Caco-2 (cell line): Measurements from ENCODE around the gene LRBA. TPM values are rescaled to one million over a fixed set of nuclear protein-coding genes. Genes with fewer than 3 reads are reported as not detected.
A peak's percentile ranks its signal among the peaks of the same experiment; 100 is the strongest.
"Not testable (repeated sequence)": the region's sequence is repeated elsewhere in the genome, so short reads cannot be mapped to it uniquely, and the experiment has no call there.

Source experiments
- Bru-seq: library from RNA; stranded (reverse); fragments of 400-500 nt; gene quantifications from one replicate; lab custom pipeline; 2021; lab: Mats Ljungman, UMichigan
- BruChase-seq, 2 experiments: library from RNA; stranded (reverse); fragments of 400-500 nt; gene quantifications; one replicate each; lab custom pipeline; 2021; lab: Mats Ljungman, UMichigan
- BruUV-seq: library from RNA; stranded (reverse); fragments of 400-500 nt; replicated peaks from 2 replicates; lab custom pipeline; 2021; lab: Mats Ljungman, UMichigan
- CTCF ChIA-PET: fragments of 300-600 bp; sonication (Branson Sonifier 250); formaldehyde crosslinking; loops from one replicate; lab custom pipeline; 2022; ENCODE audit warnings: antibody characterized with exemption; lab: Charles Lee
- POLR2A ChIA-PET: fragments of 300-600 bp; sonication (Branson Sonifier 250); formaldehyde crosslinking; loops from one replicate; lab custom pipeline; 2022; ENCODE audit warnings: antibody characterized with exemption; lab: Charles Lee
- DNase-seq, 2 experiments: peaks; one replicate each; pipeline versions ENCODE4 v3.0.0 to v3.0.0-alpha.2; 2020 to 2022
- H3K27me3 ChIP-seq: replicated peaks from 2 replicates; pipeline ENCODE4 v1.6.0; 2011; ENCODE audit warnings: low read length; ENCODE audit not compliant: control insufficient read depth, insufficient read depth
- H3K36me3 ChIP-seq: 2 replicates; pipeline ENCODE4 v1.5.1; 2011; ENCODE audit warnings: low read length; ENCODE audit not compliant: control insufficient read depth, insufficient read depth
- H3K4me1 ChIP-seq: fragments of 250-450 bp; sonication (Bioruptor Pico); 2 replicates; pipeline ENCODE4 v1.5.1; 2020; ENCODE audit warnings: mild to moderate bottlenecking
- H3K4me3 ChIP-seq: 2 replicates; pipeline ENCODE4 v1.5.1; 2011; ENCODE audit warnings: low read depth, mild to moderate bottlenecking, control low read depth, low read length
- H3K9me3 ChIP-seq: fragments of 250-450 bp; sonication (Bioruptor Pico); 2 replicates; pipeline ENCODE4 v1.5.1; 2020; ENCODE audit warnings: mild to moderate bottlenecking, moderate library complexity
- H3K27ac Mint-ChIP-seq: one replicate; pipeline ENCODE4 v1.8.0; 2022; ENCODE audit warnings: mixed read lengths; ENCODE audit not compliant: unreplicated experiment
- H3K27me3 Mint-ChIP-seq: one replicate; pipeline ENCODE4 v1.8.0; 2022; ENCODE audit warnings: mixed read lengths; ENCODE audit not compliant: insufficient read depth, unreplicated experiment
- H3K36me3 Mint-ChIP-seq: one replicate; pipeline ENCODE4 v1.8.0; 2022; ENCODE audit warnings: mild to moderate bottlenecking, mixed read lengths; ENCODE audit not compliant: insufficient read depth, unreplicated experiment
- H3K4me1 Mint-ChIP-seq: one replicate; pipeline ENCODE4 v1.8.0; 2022; ENCODE audit warnings: low read depth, mixed read lengths; ENCODE audit not compliant: unreplicated experiment
- H3K4me3 Mint-ChIP-seq: one replicate; pipeline ENCODE4 v1.8.0; 2022; ENCODE audit warnings: mild to moderate bottlenecking, moderate library complexity, mixed read lengths; ENCODE audit not compliant: unreplicated experiment
- H3K9me3 Mint-ChIP-seq: one replicate; pipeline ENCODE4 v1.8.0; 2022; ENCODE audit warnings: mixed read lengths; ENCODE audit not compliant: unreplicated experiment
- intact Hi-C: fragments of 100-400 bp; cut with micrococcal nuclease; formaldehyde crosslinking; loops from one replicate; pipeline ENCODE4 v1.10.0; 2022; ENCODE audit not compliant: unreplicated experiment
- long read RNA-seq: library from polyadenylated mRNA; stranded (forward); transcript quantifications from one replicate; pipeline ENCODE4 v2.0.0, GENCODE V29; 2022
- total RNA-seq: library from RNA; stranded (reverse); gene quantifications from 2 replicates; pipeline ENCODE4 v1.2.3, GENCODE V29; 2022
- TF ChIP-seq, protein P1 (sequence below), 2 experiments: fragments of 200-600 bp in 1 of 2; IDR thresholded peaks; 1 replicate in 1 of 2; 2 replicates in 1 of 2; pipeline versions ENCODE4 v1.5.1 to v1.8.0; 2011 to 2022; ENCODE audit warnings: antibody characterized with exemption in 1 of 2, control low read depth in 1 of 2, inconsistent platforms in 1 of 2, low read depth in 1 of 2, low read length in 1 of 2, mild to moderate bottlenecking in 1 of 2, moderate library complexity in 1 of 2; ENCODE audit not compliant: insufficient read depth in 1 of 2, severe bottlenecking in 1 of 2, unreplicated experiment in 1 of 2

Gene LRBA, protein sequence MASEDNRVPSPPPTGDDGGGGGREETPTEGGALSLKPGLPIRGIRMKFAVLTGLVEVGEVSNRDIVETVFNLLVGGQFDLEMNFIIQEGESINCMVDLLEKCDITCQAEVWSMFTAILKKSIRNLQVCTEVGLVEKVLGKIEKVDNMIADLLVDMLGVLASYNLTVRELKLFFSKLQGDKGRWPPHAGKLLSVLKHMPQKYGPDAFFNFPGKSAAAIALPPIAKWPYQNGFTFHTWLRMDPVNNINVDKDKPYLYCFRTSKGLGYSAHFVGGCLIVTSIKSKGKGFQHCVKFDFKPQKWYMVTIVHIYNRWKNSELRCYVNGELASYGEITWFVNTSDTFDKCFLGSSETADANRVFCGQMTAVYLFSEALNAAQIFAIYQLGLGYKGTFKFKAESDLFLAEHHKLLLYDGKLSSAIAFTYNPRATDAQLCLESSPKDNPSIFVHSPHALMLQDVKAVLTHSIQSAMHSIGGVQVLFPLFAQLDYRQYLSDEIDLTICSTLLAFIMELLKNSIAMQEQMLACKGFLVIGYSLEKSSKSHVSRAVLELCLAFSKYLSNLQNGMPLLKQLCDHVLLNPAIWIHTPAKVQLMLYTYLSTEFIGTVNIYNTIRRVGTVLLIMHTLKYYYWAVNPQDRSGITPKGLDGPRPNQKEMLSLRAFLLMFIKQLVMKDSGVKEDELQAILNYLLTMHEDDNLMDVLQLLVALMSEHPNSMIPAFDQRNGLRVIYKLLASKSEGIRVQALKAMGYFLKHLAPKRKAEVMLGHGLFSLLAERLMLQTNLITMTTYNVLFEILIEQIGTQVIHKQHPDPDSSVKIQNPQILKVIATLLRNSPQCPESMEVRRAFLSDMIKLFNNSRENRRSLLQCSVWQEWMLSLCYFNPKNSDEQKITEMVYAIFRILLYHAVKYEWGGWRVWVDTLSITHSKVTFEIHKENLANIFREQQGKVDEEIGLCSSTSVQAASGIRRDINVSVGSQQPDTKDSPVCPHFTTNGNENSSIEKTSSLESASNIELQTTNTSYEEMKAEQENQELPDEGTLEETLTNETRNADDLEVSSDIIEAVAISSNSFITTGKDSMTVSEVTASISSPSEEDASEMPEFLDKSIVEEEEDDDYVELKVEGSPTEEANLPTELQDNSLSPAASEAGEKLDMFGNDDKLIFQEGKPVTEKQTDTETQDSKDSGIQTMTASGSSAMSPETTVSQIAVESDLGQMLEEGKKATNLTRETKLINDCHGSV (N-terminal part only)
- 53.2 and 65.8 TPM in 2 replicates for total RNA-seq
- Bru-seq, nascent RNA = percentile 85 among the genes with signal in this experiment
- BruChase-seq, experiment 1, labeled RNA remaining after a 2-hour chase = percentile 73 among the genes with signal in this experiment
- percentile 74 among the genes with signal in this experiment for BruChase-seq, experiment 2, labeled RNA remaining after a 6-hour chase
- long read RNA-seq, partial matches to known transcripts = 5 of 14 reads
- long read RNA-seq, other reads (novel, unspliced or antisense) = 9 of 14 reads

DNA sequence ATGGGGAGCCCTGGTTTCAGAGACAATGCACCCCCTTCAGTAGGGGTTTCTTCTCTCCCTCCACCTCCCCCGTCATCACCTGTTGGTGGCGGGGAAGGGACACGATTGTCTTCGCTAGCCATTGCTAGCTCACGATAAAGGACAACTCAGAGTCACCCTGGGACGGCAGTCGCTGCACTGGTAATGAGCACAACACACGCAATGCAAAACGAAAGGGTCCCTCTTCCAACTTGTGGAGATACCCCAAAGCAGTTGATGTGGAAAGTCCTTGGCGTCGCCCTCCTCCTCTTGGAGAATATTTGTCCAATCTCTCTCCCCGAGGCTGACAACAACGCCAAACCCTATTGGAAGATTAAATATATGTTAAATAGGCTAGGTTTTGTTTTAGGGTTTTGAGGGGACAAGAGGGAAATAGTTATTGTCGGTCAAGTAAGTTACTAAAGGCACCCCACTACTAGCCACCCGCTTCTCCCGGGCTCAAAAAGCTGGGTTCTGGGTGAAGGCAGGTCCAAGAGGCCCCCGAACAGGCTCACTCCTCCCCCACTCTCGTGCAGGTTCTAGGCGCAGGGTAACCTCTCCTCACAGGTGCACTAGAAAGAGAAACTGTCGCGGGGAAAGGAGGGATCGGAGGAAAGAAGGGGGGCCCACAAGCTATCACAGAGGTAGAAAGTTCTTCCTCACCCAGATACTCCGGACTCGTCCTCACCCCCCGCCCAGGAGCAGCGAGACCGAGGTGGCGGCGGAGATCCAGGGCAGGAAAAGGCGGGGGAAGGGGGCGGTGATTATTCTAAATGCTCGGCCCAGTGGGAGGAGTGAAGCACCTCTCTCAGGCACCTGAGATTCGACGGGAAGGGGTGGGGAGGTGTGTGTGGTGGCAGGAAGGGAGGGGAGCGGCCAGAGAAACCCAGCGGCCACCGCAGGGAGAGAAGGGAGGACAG is at the start of gene LRBA:
Gene LRBA (minus strand): TSS at position 764 of the 938 bp plus-strand sequence. CDS start 642 bp downstream, at position 122.
- TF ChIP-seq, protein P1, sequence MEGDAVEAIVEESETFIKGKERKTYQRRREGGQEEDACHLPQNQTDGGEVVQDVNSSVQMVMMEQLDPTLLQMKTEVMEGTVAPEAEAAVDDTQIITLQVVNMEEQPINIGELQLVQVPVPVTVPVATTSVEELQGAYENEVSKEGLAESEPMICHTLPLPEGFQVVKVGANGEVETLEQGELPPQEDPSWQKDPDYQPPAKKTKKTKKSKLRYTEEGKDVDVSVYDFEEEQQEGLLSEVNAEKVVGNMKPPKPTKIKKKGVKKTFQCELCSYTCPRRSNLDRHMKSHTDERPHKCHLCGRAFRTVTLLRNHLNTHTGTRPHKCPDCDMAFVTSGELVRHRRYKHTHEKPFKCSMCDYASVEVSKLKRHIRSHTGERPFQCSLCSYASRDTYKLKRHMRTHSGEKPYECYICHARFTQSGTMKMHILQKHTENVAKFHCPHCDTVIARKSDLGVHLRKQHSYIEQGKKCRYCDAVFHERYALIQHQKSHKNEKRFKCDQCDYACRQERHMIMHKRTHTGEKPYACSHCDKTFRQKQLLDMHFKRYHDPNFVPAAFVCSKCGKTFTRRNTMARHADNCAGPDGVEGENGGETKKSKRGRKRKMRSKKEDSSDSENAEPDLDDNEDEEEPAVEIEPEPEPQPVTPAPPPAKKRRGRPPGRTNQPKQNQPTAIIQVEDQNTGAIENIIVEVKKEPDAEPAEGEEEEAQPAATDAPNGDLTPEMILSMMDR (IDR thresholded peaks at IDR 0.05; ENCODE audit: insufficient read depth in 1 of 2, low read depth in 1 of 2, low read length in 1 of 2, severe bottlenecking in 1 of 2, unreplicated experiment in 1 of 2) = no peak
- no peaks in the 10 kb centered on the region for H3K27me3 Mint-ChIP-seq
- BruUV-seq = TSS peak; percentile 78
- peaks cover 24% of the 10 kb centered on the region for H3K36me3 Mint-ChIP-seq
- no peaks in the 10 kb centered on the region for H3K9me3 Mint-ChIP-seq
- no peaks in the 10 kb centered on the region for H3K4me1 Mint-ChIP-seq
- intact Hi-C loops = loop anchor here (1.0 to 10.0 kb wide), 4 partner anchors 21 to 210 kb away; partner anchors contain the start of gene RPS3A
- H3K27me3 ChIP-seq = no peaks in the 10 kb centered on the region
- peaks cover 4% of the 10 kb centered on the region; the same call in 1 of the 2 replicates for H3K4me1 ChIP-seq
- no peaks in the 10 kb centered on the region for H3K9me3 ChIP-seq
- H3K4me3 Mint-ChIP-seq = peak within 1 kb of the TSS; percentile 94
- POLR2A ChIA-PET = interaction anchor here (0.6 to 1.1 kb wide), 3 partner anchors 23 to 95 kb away, joined by 3 to 5 read pairs (median 5); no protein-coding TSS in a partner anchor
- CTCF ChIA-PET = no interaction called here
- peak within 1 kb of the TSS; percentile 97 for H3K4me3 ChIP-seq
- peak; percentile 93 to 95 for DNase-seq
- peak within 1 kb of the TSS; percentile 93 for H3K27ac Mint-ChIP-seq
- no peaks in the 10 kb centered on the region for H3K36me3 ChIP-seq

DNA sequence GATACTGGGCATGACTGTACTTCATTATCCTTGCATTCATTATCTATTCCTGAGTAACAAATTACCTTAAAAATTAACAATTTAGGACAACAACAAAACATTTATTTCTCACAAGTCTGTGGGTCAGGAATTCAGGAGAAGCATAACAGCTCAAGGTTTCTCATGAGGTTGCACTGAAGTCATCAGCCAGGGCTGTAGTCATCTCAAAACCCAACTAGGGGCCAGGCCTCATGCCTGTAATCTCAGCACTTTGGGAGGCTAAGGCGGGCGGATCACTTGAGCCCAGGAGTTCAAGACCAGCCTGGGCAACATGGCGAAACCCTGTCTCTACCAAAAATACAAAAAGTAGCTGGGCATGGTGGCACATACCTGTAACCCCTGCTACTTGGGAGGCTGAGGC is 48.1 kb upstream of the LRBA start:
- H3K27me3 ChIP-seq, H3K9me3 Mint-ChIP-seq, H3K4me1 Mint-ChIP-seq, POLR2A ChIA-PET, BruUV-seq, H3K4me3 ChIP-seq, CTCF ChIA-PET, H3K4me1 ChIP-seq, H3K27ac Mint-ChIP-seq, intact Hi-C loops, H3K9me3 ChIP-seq, H3K36me3 ChIP-seq, DNase-seq, H3K36me3 Mint-ChIP-seq, H3K4me3 Mint-ChIP-seq, H3K27me3 Mint-ChIP-seq: not testable (repeated sequence)
